Lung (tissue), 12 donors: ENCODE data around the gene TTC28. TPM values are rescaled to one million over a fixed set of nuclear protein-coding genes. Genes with fewer than 3 reads are reported as not detected.

ENCODE experiments used
- ATAC-seq: fragments of 200-7000 bp; cut with Tn5 transposase; one replicate; pipeline ENCODE4 v1.9.1; 2020; ENCODE audit warnings: moderate number of reproducible peaks; ENCODE audit not compliant: insufficient read depth, low FRiP score
- DNase-seq, 3 donors: peaks; one replicate each; pipeline ENCODE4 v3.0.0-alpha.2; 2013 to 2017
- H3K27ac ChIP-seq, 2 donors: one replicate each; pipeline ENCODE4 v1.5.1; 2013; ENCODE audit warnings: mild to moderate bottlenecking in 2 of 2, moderate library complexity in 2 of 2, control low read depth in 1 of 2, inconsistent platforms in 1 of 2, low read depth in 1 of 2, low read length in 1 of 2
- H3K27me3 ChIP-seq, 3 donors: one replicate each; pipeline ENCODE4 v1.5.1; 2013; ENCODE audit warnings: low read length in 2 of 3; ENCODE audit not compliant: control insufficient read depth in 3 of 3, insufficient read depth in 3 of 3
- H3K36me3 ChIP-seq, 4 donors: one replicate each; pipeline ENCODE4 v1.5.1; 2013; ENCODE audit warnings: low read length in 4 of 4, mild to moderate bottlenecking in 1 of 4, moderate library complexity in 1 of 4; ENCODE audit not compliant: control insufficient read depth in 4 of 4, insufficient read depth in 4 of 4
- H3K4me1 ChIP-seq, 5 donors: one replicate each; pipeline ENCODE4 v1.5.1; 2013; ENCODE audit warnings: low read length in 5 of 5, mild to moderate bottlenecking in 2 of 5, moderate library complexity in 1 of 5; ENCODE audit not compliant: control insufficient read depth in 5 of 5, insufficient read depth in 5 of 5
- H3K4me3 ChIP-seq: one replicate; pipeline ENCODE4 v1.5.1; 2013; ENCODE audit warnings: mild to moderate bottlenecking, control low read depth, moderate library complexity
- H3K9ac ChIP-seq, 2 donors: one replicate each; pipeline ENCODE4 v1.5.1; 2013; ENCODE audit warnings: low read length in 2 of 2, control low read depth in 1 of 2; ENCODE audit not compliant: insufficient read depth in 1 of 2
- H3K9me3 ChIP-seq, 4 donors: one replicate each; pipeline ENCODE4 v1.5.1; 2013; ENCODE audit warnings: low read length in 3 of 4, mild to moderate bottlenecking in 1 of 4, moderate library complexity in 1 of 4; ENCODE audit not compliant: control insufficient read depth in 4 of 4, insufficient read depth in 3 of 4
- WGBS, 2 donors: extraction: QIAGEN DNeasy Blood & Tissue Kit; methylation state at CpG; one replicate each; pipeline ENCODE4 v1.1.7; 2013; 5-methylcytosine and 5-hydroxymethylcytosine counted together
- polyA plus RNA-seq, 2 donors: library from polyadenylated mRNA; stranded (reverse); fragments of 200-250 nt; gene quantifications; one replicate each; pipeline ENCODE4 v1.2.1, GENCODE V29; 2013
- total RNA-seq, 2 donors: library from RNA; depleted of rRNA in 1 of 2; stranded (reverse); fragments of >200 nt in 1 of 2; gene quantifications; one replicate each; pipeline ENCODE4 v1.2.1, GENCODE V29; 2014 to 2021
- TF ChIP-seq, protein P1 (sequence below): IDR thresholded peaks from 2 replicates; pipeline ENCODE4 v1.5.1; 2012; ENCODE audit warnings: mild to moderate bottlenecking; ENCODE audit errors: control extremely low read depth, extremely low read depth
- donor health status: control.
- donor health status: control.
- donor health status: Bipolar disorder and iron deficiency.
- donor health status: healthy.
- donor health status: DM: yes; HTN: yes; CAD: no.

Gene TTC28
- total and polyA plus RNA-seq, 4 donors: 4.7 to 72.2 (median 24.8) TPM

DNA sequence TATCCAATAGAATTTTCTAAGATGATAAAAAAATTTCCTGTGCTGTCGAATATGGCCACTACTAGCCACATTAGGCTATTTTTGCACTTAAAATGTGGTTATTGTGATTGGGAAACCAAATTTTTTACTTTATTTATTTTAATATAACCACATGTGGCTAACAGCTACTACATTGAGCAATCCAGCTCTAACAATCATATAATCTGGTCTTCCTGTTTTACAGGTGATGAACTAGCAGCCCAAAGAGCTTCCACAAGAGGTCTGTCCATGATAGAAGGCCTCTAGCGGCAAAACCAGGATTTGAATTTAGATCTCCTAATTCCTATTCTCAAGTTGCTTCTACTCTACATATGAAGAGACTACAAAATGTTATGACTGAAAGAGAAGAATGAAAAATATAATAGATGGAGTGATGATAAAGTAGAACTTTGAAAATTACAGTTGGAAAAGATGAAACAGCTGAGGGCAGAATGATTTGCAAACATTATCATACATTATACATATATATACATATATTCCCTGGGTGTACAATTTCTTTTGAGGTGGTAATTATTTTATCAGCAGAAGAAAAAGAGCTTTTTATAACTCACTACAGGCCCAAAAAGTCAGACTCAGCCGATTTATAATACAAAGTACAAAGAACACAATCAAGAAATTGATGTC, 397.1 kb downstream of the TTC28 start:
- 66 to 74% methylated on average over 3 of the region's 3 CpGs for WGBS, 2 donors

DNA sequence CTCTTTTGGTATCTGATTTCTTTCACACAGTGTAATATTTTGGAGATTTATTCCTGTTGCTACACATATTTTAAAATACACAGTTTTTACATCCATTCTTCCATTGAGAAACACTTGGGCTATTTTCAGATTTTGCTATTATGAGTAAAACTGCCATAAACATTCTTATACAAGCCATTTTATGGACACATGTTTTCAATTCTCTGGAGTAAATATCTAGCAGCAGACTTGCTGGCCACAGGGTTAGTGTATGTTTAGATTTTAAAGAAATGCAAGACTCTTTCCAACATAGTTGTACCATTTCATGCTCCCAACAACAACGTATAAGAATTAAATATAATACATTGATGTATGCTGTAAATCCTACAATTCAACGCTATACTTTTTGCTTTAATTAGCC, 399.8 kb downstream of the TTC28 start:
- 92% methylated on average over 2 of the region's 2 CpGs for WGBS, 2 donors
- no peaks in the 10 kb centered on the region for H3K9me3 ChIP-seq
- no peak for ATAC-seq
- no peaks in the 10 kb centered on the region for H3K27me3 ChIP-seq
- no peaks in the 10 kb centered on the region for H3K36me3 ChIP-seq
- H3K4me3 ChIP-seq: no peak overlapping the region
- H3K27ac ChIP-seq: no peak overlapping the region
- H3K9ac ChIP-seq: no peak overlapping the region
- TF ChIP-seq, protein P1, sequence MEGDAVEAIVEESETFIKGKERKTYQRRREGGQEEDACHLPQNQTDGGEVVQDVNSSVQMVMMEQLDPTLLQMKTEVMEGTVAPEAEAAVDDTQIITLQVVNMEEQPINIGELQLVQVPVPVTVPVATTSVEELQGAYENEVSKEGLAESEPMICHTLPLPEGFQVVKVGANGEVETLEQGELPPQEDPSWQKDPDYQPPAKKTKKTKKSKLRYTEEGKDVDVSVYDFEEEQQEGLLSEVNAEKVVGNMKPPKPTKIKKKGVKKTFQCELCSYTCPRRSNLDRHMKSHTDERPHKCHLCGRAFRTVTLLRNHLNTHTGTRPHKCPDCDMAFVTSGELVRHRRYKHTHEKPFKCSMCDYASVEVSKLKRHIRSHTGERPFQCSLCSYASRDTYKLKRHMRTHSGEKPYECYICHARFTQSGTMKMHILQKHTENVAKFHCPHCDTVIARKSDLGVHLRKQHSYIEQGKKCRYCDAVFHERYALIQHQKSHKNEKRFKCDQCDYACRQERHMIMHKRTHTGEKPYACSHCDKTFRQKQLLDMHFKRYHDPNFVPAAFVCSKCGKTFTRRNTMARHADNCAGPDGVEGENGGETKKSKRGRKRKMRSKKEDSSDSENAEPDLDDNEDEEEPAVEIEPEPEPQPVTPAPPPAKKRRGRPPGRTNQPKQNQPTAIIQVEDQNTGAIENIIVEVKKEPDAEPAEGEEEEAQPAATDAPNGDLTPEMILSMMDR: no peak
- H3K4me1 ChIP-seq: peaks cover 0 to 5% (median 0%) of the 10 kb centered on the region in 5 donors
- no peak for DNase-seq

More for the DNA sequence above, 397.1 kb downstream of the TTC28 start:
- no peak for ATAC-seq
- H3K27ac ChIP-seq: no peak overlapping the region
- DNase-seq: no peak
- H3K9me3 ChIP-seq: no peaks in the 10 kb centered on the region
- TF ChIP-seq, protein P1: no peak
- peaks cover 0 to 5% (median 0%) of the 10 kb centered on the region in 5 donors for H3K4me1 ChIP-seq
- H3K4me3 ChIP-seq: no peak overlapping the region
- no peaks in the 10 kb centered on the region for H3K27me3 ChIP-seq
- H3K9ac ChIP-seq: no peak overlapping the region
- H3K36me3 ChIP-seq: no peaks in the 10 kb centered on the region

DNA sequence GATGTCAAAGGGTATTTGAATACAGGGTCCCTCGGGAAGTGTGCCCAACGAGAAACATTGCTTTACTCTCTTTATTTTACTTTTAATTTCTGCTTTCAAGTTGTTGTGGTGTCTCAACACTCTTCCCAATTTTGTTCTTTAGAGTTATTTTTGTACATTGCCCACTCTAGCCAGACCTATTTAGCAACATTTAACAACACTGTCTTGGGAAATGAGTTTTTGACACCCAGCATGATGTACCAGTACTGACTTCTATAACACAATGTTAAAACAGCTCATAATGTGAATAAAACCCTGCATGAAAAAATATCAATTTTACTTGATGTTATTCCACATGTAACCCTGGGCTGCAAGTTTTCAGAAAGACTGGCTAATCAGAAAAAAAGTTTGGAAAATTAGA, 410.4 kb downstream of the TTC28 start:
- H3K9me3 ChIP-seq: no peaks in the 10 kb centered on the region
- peak overlapping the region in 1 of 2 donors; percentile 53 for H3K27ac ChIP-seq
- TF ChIP-seq, protein P1: no peak
- DNase-seq (no peak), ATAC-seq (no peak)
- H3K9ac ChIP-seq: no peak overlapping the region
- 68 to 79% methylated on average over 2 of the region's 2 CpGs for WGBS, 2 donors
- no peak overlapping the region for H3K4me3 ChIP-seq
- H3K4me1 ChIP-seq: peaks cover 0 to 12% (median 0%) of the 10 kb centered on the region in 5 donors
- H3K36me3 ChIP-seq: peaks cover 0 to 2% (median 0%) of the 10 kb centered on the region in 4 donors
- no peaks in the 10 kb centered on the region for H3K27me3 ChIP-seq
